HepG2 (cell line): ENCODE results near the gene TCAP.

Experiments used
- CBX2 ChIP-seq, 2 experiments: fragments of 200-600 bp in 1 of 2; sonication (generic); formaldehyde crosslinking in 1 of 2; IDR thresholded peaks; 2 replicates each; pipeline versions ENCODE4 v1.7.0 to v1.8.1; 2018 to 2022; ENCODE audit warnings: low read depth in 2 of 2, low read length in 1 of 2, mild to moderate bottlenecking in 1 of 2, missing genetic modification reagents in 1 of 2
- CEBPB ChIP-seq: IDR thresholded peaks from 2 replicates; pipeline ENCODE4 v1.6.1; 2011; ENCODE audit warnings: low read depth, low read length, improper control_type of control experiment, borderline replicate concordance
- MAX ChIP-seq: IDR thresholded peaks from 2 replicates; pipeline ENCODE4 v1.6.1; 2012; ENCODE audit warnings: inconsistent platforms
- SAFB2 ChIP-seq: sonication (generic); formaldehyde crosslinking; IDR thresholded peaks from 2 replicates; pipeline ENCODE4 v1.5.1; 2020; ENCODE audit warnings: missing genetic modification reagents, low read depth, mild to moderate bottlenecking, borderline replicate concordance
- ZKSCAN1 ChIP-seq: fragments of 150-350 bp; IDR thresholded peaks from 2 replicates; pipeline ENCODE4 v1.6.1; 2014; ENCODE audit warnings: low read length
- ZNF318 ChIP-seq: sonication (generic); formaldehyde crosslinking; IDR thresholded peaks from 2 replicates; pipeline ENCODE4 v1.4.0; 2020; ENCODE audit warnings: mild to moderate bottlenecking, missing genetic modification reagents
- ZNF768 ChIP-seq: sonication (generic); formaldehyde crosslinking; IDR thresholded peaks from 2 replicates; pipeline ENCODE4 v1.4.0; 2020; ENCODE audit warnings: missing genetic modification reagents
- TF ChIP-seq, protein P1 (sequence below), 2 experiments: IDR thresholded peaks; 2 replicates each; pipeline ENCODE4 v1.6.1; 2011 to 2012; ENCODE audit warnings: low read length in 2 of 2, borderline replicate concordance in 1 of 2, low read depth in 1 of 2, mild to moderate bottlenecking in 1 of 2, moderate library complexity in 1 of 2
- TF ChIP-seq, protein P2 (sequence below): sonication (generic); formaldehyde crosslinking; IDR thresholded peaks from 2 replicates; pipeline ENCODE4 v1.4.0; 2020; ENCODE audit warnings: missing genetic modification reagents

DNA sequence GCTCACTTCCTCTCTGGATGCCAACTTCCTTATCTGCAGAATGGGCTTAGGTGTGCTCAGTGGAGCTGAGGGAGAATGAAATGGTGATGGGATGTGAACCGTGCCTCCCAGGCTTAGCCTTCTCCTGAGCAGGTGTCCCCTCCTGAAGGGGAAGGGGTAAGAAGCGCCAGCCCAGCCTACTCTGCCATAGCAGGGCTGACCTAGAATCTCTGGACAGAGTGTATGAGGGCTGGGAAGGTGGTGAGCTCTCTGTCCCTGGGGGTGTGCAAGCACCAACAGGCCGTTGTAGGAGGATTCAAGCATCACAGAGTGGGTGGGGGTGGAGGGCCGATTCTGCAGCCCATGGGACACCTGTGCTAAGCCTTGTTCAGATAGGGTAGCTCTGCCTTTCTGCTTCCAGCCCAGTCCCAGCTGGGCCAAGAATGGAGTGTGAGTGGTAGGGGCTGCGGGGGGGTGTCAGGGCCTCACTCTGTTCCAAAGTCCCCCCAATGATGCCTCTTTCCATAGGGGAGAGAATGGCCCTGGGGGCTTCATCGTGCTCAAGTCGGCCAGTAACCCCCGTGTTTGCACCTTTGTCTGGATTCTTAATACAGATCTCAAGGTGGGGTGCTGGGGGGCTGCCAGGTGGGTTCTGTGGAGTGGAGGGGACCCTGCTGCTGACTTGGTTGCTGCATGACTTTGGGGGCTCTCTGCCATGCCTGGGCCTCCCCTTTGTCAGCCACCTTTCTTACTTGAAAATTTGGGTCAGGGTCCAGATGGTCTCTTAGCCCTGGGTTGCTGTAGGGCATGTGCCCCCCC lies 3.2 kb upstream of the TCAP start:
- TF ChIP-seq ZNF768 (CRISPR knock-in tag) (no peak), ZKSCAN1 (no peak), CEBPB (no peak), ZNF318 (CRISPR knock-in tag) (no peak), MAX (no peak), CBX2 (IDR thresholded peaks at IDR 0.05; ENCODE audit: low read depth, low read length) (no peak), CBX2 (CRISPR knock-in tag; IDR thresholded peaks at IDR 0.05; ENCODE audit: low read depth) (no peak), SAFB2 (CRISPR knock-in tag) (no peak)
- TF ChIP-seq, protein P1, sequence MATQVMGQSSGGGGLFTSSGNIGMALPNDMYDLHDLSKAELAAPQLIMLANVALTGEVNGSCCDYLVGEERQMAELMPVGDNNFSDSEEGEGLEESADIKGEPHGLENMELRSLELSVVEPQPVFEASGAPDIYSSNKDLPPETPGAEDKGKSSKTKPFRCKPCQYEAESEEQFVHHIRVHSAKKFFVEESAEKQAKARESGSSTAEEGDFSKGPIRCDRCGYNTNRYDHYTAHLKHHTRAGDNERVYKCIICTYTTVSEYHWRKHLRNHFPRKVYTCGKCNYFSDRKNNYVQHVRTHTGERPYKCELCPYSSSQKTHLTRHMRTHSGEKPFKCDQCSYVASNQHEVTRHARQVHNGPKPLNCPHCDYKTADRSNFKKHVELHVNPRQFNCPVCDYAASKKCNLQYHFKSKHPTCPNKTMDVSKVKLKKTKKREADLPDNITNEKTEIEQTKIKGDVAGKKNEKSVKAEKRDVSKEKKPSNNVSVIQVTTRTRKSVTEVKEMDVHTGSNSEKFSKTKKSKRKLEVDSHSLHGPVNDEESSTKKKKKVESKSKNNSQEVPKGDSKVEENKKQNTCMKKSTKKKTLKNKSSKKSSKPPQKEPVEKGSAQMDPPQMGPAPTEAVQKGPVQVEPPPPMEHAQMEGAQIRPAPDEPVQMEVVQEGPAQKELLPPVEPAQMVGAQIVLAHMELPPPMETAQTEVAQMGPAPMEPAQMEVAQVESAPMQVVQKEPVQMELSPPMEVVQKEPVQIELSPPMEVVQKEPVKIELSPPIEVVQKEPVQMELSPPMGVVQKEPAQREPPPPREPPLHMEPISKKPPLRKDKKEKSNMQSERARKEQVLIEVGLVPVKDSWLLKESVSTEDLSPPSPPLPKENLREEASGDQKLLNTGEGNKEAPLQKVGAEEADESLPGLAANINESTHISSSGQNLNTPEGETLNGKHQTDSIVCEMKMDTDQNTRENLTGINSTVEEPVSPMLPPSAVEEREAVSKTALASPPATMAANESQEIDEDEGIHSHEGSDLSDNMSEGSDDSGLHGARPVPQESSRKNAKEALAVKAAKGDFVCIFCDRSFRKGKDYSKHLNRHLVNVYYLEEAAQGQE (IDR thresholded peaks at IDR 0.05; ENCODE audit: borderline replicate concordance in 1 of 2, low read depth in 1 of 2, low read length in 2 of 2) = no peak
- TF ChIP-seq, protein P2, sequence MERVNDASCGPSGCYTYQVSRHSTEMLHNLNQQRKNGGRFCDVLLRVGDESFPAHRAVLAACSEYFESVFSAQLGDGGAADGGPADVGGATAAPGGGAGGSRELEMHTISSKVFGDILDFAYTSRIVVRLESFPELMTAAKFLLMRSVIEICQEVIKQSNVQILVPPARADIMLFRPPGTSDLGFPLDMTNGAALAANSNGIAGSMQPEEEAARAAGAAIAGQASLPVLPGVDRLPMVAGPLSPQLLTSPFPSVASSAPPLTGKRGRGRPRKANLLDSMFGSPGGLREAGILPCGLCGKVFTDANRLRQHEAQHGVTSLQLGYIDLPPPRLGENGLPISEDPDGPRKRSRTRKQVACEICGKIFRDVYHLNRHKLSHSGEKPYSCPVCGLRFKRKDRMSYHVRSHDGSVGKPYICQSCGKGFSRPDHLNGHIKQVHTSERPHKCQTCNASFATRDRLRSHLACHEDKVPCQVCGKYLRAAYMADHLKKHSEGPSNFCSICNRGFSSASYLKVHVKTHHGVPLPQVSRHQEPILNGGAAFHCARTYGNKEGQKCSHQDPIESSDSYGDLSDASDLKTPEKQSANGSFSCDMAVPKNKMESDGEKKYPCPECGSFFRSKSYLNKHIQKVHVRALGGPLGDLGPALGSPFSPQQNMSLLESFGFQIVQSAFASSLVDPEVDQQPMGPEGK (CRISPR knock-in tag) = no peak
